Left ventricle myocardium inferior (tissue), 1 donor: ENCODE measurements around the gene CHD1. TPM values are rescaled to one million over a fixed set of nuclear protein-coding genes. Genes with fewer than 3 reads are reported as not detected.

Source experiments
- DNase-seq: peaks from one replicate; pipeline ENCODE4 v3.0.0-alpha.2; 2020
- H3K27ac ChIP-seq: fragments of 200-600 bp; replicated peaks from 2 replicates; pipeline ENCODE4 v1.8.0; 2021
- H3K27me3 ChIP-seq: fragments of 200-600 bp; 2 replicates; pipeline ENCODE4 v1.8.0; 2021; ENCODE audit warnings: low read depth
- H3K36me3 ChIP-seq: fragments of 200-600 bp; 2 replicates; pipeline ENCODE4 v1.8.0; 2021
- H3K4me1 ChIP-seq: fragments of 200-600 bp; 2 replicates; pipeline ENCODE4 v1.8.0; 2021
- H3K4me3 ChIP-seq: fragments of 200-600 bp; 2 replicates; pipeline ENCODE4 v1.8.0; 2021; ENCODE audit warnings: mild to moderate bottlenecking, moderate library complexity
- H3K9me3 ChIP-seq: fragments of 200-600 bp; replicated peaks from 2 replicates; pipeline ENCODE4 v1.8.0; 2021
- CTCF ChIP-seq: fragments of 200-600 bp; IDR thresholded peaks from 2 replicates; pipeline ENCODE4 v1.8.0; 2021; ENCODE audit warnings: antibody characterized with exemption, mild to moderate bottlenecking, borderline replicate concordance
- intact Hi-C: fragments of 100-400 bp; cut with micrococcal nuclease; formaldehyde crosslinking; loops from one replicate; pipeline ENCODE4 v1.11.0; 2022
- total RNA-seq: library from RNA; stranded (reverse); fragmentation: NEBNext Ultra II Directional; extraction: Animal tissue kit (Norgen Biotek cat#: 25700); gene quantifications from one replicate; pipeline ENCODE4 v1.2.1, GENCODE V29; 2021
- donor health status: DM: no; HTN: yes; CAD: no; lungs with severe emphysema.

The CHD1 gene
- total RNA-seq, 1 donor from 2014 or later = 11.6 TPM

- intact Hi-C loops = no loop called here
- Histone ChIP-seq H3K4me1 (peaks cover 62% of the 10 kb centered on the region), H3K4me3 (no peak overlapping the region), H3K27ac (no peak overlapping the region), H3K9me3 (no peaks in the 10 kb centered on the region), H3K27me3 (no peaks in the 10 kb centered on the region), H3K36me3 (no peaks in the 10 kb centered on the region)
- no peak for DNase-seq
- TF ChIP-seq CTCF = no peak
Measured at GRCh38 chr5:98913911-98914310, 14.9 kb downstream of the CHD1 start.

GRCh38 chr5:98911280-98912040 lies 17.3 kb downstream of the CHD1 start:
- Histone ChIP-seq H3K27me3 (no peaks in the 10 kb centered on the region), H3K9me3 (no peaks in the 10 kb centered on the region), H3K4me3 (no peak overlapping the region), H3K27ac (no peak overlapping the region), H3K4me1 (peaks cover 60% of the 10 kb centered on the region), H3K36me3 (no peaks in the 10 kb centered on the region)
- DNase-seq = no peak
- no peak for TF ChIP-seq CTCF
- intact Hi-C loops = no loop called here

GRCh38 chr5:98909363-98909762 lies 19.4 kb downstream of the CHD1 start:
- peaks cover 49% of the 10 kb centered on the region for H3K4me1 ChIP-seq
- intact Hi-C loops = loop anchor here (2.0 kb wide), 1 partner anchor 121 kb away; no protein-coding TSS in a partner anchor
- TF ChIP-seq CTCF = no peak
- no peaks in the 10 kb centered on the region for H3K9me3 ChIP-seq
- no peaks in the 10 kb centered on the region for H3K36me3 ChIP-seq
- H3K27me3 ChIP-seq = no peaks in the 10 kb centered on the region
- H3K27ac ChIP-seq = no peak overlapping the region
- H3K4me3 ChIP-seq = no peak overlapping the region
- DNase-seq = no peak

GRCh38 chr5:98907951-98908350 lies 20.9 kb downstream of the CHD1 start:
- no peak for DNase-seq
- H3K27ac ChIP-seq = no peak overlapping the region
- H3K4me3 ChIP-seq = no peak overlapping the region
- H3K36me3 ChIP-seq = peaks cover 12% of the 10 kb centered on the region
- intact Hi-C loops = loop anchor here (2.0 kb wide), 1 partner anchor 123 kb away; no protein-coding TSS in a partner anchor
- H3K9me3 ChIP-seq = no peaks in the 10 kb centered on the region
- TF ChIP-seq CTCF = no peak
- peaks cover 42% of the 10 kb centered on the region for H3K4me1 ChIP-seq
- H3K27me3 ChIP-seq = no peaks in the 10 kb centered on the region

GRCh38 chr5:98906756-98907355 lies 22.0 kb downstream of the CHD1 start:
- H3K27me3 ChIP-seq = no peaks in the 10 kb centered on the region
- H3K36me3 ChIP-seq = peaks cover 22% of the 10 kb centered on the region
- DNase-seq = no peak
- no peaks in the 10 kb centered on the region for H3K9me3 ChIP-seq
- no peak overlapping the region for H3K27ac ChIP-seq
- H3K4me1 ChIP-seq = peaks cover 37% of the 10 kb centered on the region
- no peak for TF ChIP-seq CTCF
- no peak overlapping the region for H3K4me3 ChIP-seq
- intact Hi-C loops = no loop called here
